Natural killer cell (primary cell): ENCODE data around the gene LMBRD1. TPM values are rescaled to one million over a fixed set of nuclear protein-coding genes. Genes with fewer than 3 reads are reported as not detected.

Source experiments
- ATAC-seq, 3 donors: fragments of 150-1000 bp in 2 of 3; fragments of 200-7000 bp in 1 of 3; cut with Tn5 transposase; 1 replicate in 1 of 3; 2 replicates in 2 of 3; pipeline ENCODE4 v1.10.0; 2021; ENCODE audit warnings: mild to moderate bottlenecking in 2 of 3, moderate library complexity in 2 of 3
- DNase-seq, 2 donors: peaks; one replicate each; pipeline versions ENCODE4 v3.0.0 to v3.0.0-alpha.2; 2013 to 2021; ENCODE audit warnings: mixed read lengths in 1 of 2
- H3K27ac ChIP-seq: one replicate; pipeline ENCODE4 v1.5.1; 2013; ENCODE audit warnings: mild to moderate bottlenecking, low read length
- H3K27me3 ChIP-seq: one replicate; pipeline ENCODE4 v1.6.1; 2013; ENCODE audit warnings: low read length; ENCODE audit not compliant: control insufficient read depth, insufficient read depth
- H3K36me3 ChIP-seq: one replicate; pipeline ENCODE4 v1.6.1; 2013; ENCODE audit warnings: low read length; ENCODE audit not compliant: control insufficient read depth, insufficient read depth
- H3K4me1 ChIP-seq: one replicate; pipeline ENCODE4 v1.6.1; 2013; ENCODE audit warnings: low read length; ENCODE audit not compliant: control insufficient read depth, insufficient read depth
- H3K4me3 ChIP-seq: one replicate; pipeline ENCODE4 v1.5.1; 2013; ENCODE audit warnings: low read length
- H3K9me3 ChIP-seq: one replicate; pipeline ENCODE4 v1.6.1; 2013; ENCODE audit warnings: low read length; ENCODE audit not compliant: control insufficient read depth, insufficient read depth
- H3K27ac Mint-ChIP-seq, 2 donors: one replicate each; pipeline ENCODE4 v1.8.0; 2022; ENCODE audit warnings: mild to moderate bottlenecking in 2 of 2, mixed read lengths in 2 of 2, moderate library complexity in 1 of 2
- H3K27me3 Mint-ChIP-seq, 2 donors: one replicate each; pipeline ENCODE4 v1.8.0; 2022; ENCODE audit warnings: low read depth in 2 of 2, mixed read lengths in 2 of 2
- H3K36me3 Mint-ChIP-seq: one replicate; pipeline ENCODE4 v1.8.0; 2022; ENCODE audit warnings: mixed read lengths
- H3K4me1 Mint-ChIP-seq, 2 donors: one replicate each; pipeline ENCODE4 v1.8.0; 2022; ENCODE audit warnings: mixed read lengths in 2 of 2
- H3K4me3 Mint-ChIP-seq: one replicate; pipeline ENCODE4 v1.8.0; 2022; ENCODE audit warnings: mild to moderate bottlenecking, moderate library complexity, mixed read lengths
- H3K9me3 Mint-ChIP-seq, 2 donors: one replicate each; pipeline ENCODE4 v1.8.0; 2022; ENCODE audit warnings: mixed read lengths in 2 of 2
- WGBS: methylation state at CpG from one replicate; pipeline ENCODE4 v1.1.7; 2013; ENCODE audit warnings: missing lambda C conversion rate; ENCODE audit not compliant: insufficient coverage; 5-methylcytosine and 5-hydroxymethylcytosine counted together
- intact Hi-C: fragments of 100-400 bp; cut with micrococcal nuclease; formaldehyde crosslinking; loops from one replicate; pipeline ENCODE4 v1.14.2; 2022
- total RNA-seq, 4 donors: library from RNA; stranded (reverse); fragments of 120-200 nt in 1 of 4; gene quantifications; one replicate each; pipeline versions ENCODE4 v1.2.3 to v1.2.4, GENCODE V29; 2013 to 2022
- TF ChIP-seq, protein P1 (sequence below): fragments of 200-600 bp; IDR thresholded peaks from one replicate; pipeline ENCODE4 v1.8.0; 2022; ENCODE audit warnings: antibody characterized with exemption

Gene LMBRD1
- total RNA-seq, 3 donors from 2014 or later (not counting 1 experiment from before 2014, with no cell fraction given): 41.0 to 43.1 (median 41.1) TPM

DNA sequence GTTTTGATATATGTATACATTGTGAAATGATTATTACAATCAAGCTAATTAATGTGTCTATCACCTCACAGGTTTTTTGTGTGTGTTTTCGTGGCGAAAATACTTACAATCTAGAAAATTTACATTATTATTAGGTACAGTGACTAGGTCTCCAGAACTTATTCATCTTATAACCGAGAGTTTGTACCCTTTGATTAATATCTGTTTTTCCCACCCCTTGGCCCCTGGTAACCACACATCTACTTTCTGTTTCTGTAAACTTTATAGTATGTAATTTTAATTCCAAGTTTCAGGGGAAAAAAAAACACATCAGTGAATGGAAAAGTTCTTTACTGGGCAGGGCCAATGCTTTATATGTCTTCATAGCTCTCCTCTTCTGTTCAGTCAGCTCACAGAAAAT lies 131.4 kb downstream of the LMBRD1 start:
- no peaks in the 10 kb centered on the region for H3K36me3 ChIP-seq
- H3K9me3 Mint-ChIP-seq: no peaks in the 10 kb centered on the region
- H3K27ac ChIP-seq: no peak overlapping the region
- no peaks in the 10 kb centered on the region for H3K36me3 Mint-ChIP-seq
- no peak overlapping the region for H3K4me3 ChIP-seq
- peaks cover 0 to 1% of the 10 kb centered on the region in 2 donors for H3K27me3 Mint-ChIP-seq
- WGBS: no CpG with 5 or more reads among the region's 3 CpGs
- no peak for ATAC-seq
- H3K4me1 Mint-ChIP-seq: no peaks in the 10 kb centered on the region
- intact Hi-C loops: no loop called here
- no peak overlapping the region for H3K4me3 Mint-ChIP-seq
- no peaks in the 10 kb centered on the region for H3K9me3 ChIP-seq
- no peak for DNase-seq
- H3K27me3 ChIP-seq: peaks cover 2% of the 10 kb centered on the region
- TF ChIP-seq, protein P1, sequence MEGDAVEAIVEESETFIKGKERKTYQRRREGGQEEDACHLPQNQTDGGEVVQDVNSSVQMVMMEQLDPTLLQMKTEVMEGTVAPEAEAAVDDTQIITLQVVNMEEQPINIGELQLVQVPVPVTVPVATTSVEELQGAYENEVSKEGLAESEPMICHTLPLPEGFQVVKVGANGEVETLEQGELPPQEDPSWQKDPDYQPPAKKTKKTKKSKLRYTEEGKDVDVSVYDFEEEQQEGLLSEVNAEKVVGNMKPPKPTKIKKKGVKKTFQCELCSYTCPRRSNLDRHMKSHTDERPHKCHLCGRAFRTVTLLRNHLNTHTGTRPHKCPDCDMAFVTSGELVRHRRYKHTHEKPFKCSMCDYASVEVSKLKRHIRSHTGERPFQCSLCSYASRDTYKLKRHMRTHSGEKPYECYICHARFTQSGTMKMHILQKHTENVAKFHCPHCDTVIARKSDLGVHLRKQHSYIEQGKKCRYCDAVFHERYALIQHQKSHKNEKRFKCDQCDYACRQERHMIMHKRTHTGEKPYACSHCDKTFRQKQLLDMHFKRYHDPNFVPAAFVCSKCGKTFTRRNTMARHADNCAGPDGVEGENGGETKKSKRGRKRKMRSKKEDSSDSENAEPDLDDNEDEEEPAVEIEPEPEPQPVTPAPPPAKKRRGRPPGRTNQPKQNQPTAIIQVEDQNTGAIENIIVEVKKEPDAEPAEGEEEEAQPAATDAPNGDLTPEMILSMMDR: no peak
- no peak overlapping the region for H3K27ac Mint-ChIP-seq
- no peaks in the 10 kb centered on the region for H3K4me1 ChIP-seq

DNA sequence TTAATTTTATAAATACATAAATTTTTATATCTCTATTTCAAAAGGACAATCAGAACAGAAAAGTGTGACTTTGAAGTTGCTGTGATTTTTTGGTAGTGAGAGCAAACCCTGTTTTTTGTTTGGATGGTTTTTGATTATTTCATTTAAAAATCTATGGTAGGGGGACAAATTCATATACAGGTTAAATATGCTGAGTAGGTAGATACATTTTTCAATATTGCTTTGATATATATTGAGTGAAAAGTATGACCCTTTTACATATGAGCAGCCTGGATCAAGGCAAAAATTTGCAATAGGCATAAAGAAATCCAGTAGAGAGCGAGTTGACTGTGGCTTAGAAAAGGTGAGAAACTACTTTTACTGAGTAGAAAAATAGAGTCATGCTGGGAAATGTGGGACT lies 132.3 kb downstream of the LMBRD1 start:
- peaks cover 6 to 8% of the 10 kb centered on the region in 2 donors for H3K27me3 Mint-ChIP-seq
- H3K4me3 Mint-ChIP-seq: no peak overlapping the region
- no peak overlapping the region for H3K27ac ChIP-seq
- no peaks in the 10 kb centered on the region for H3K9me3 ChIP-seq
- no peak overlapping the region for H3K27ac Mint-ChIP-seq
- no peaks in the 10 kb centered on the region for H3K36me3 ChIP-seq
- DNase-seq: no peak
- ATAC-seq: no peak
- H3K4me1 Mint-ChIP-seq: no peaks in the 10 kb centered on the region
- TF ChIP-seq, protein P1: no peak
- WGBS: 76% methylated on average over 1 of the region's 1 CpG
- no peak overlapping the region for H3K4me3 ChIP-seq
- peaks cover 0 to 3% of the 10 kb centered on the region in 2 donors for H3K9me3 Mint-ChIP-seq
- peaks cover 2% of the 10 kb centered on the region for H3K27me3 ChIP-seq
- no peaks in the 10 kb centered on the region for H3K4me1 ChIP-seq
- peaks cover 5% of the 10 kb centered on the region for H3K36me3 Mint-ChIP-seq
- intact Hi-C loops: no loop called here

DNA sequence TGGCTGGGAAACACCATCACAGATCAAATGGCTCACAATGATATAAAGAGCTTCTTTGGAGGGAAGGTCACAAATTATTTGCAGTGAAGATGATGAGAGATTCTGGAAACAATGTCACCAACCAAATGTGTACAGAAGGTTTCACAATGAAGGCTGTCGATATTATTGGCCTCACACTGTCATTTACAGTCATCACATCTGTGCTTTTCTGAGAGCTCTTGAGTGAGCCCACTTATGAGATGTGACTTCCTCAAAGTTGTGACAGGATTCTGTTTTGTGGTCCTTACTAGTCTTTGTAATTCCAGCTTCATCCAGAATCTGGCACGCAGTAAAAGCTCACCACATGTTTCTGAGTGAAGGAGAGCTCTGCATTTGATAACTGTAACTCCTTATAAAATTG lies 133.6 kb downstream of the LMBRD1 start:
- no peak overlapping the region for H3K4me3 Mint-ChIP-seq
- no peak for DNase-seq
- 71% methylated on average over 2 of the region's 2 CpGs for WGBS
- intact Hi-C loops: no loop called here
- H3K9me3 ChIP-seq: peaks cover 3% of the 10 kb centered on the region
- no peaks in the 10 kb centered on the region for H3K4me1 Mint-ChIP-seq
- H3K27ac ChIP-seq: no peak overlapping the region
- H3K4me1 ChIP-seq: no peaks in the 10 kb centered on the region
- peaks cover 10% of the 10 kb centered on the region for H3K36me3 Mint-ChIP-seq
- no peak overlapping the region for H3K4me3 ChIP-seq
- no peaks in the 10 kb centered on the region for H3K36me3 ChIP-seq
- peaks cover 10 to 15% of the 10 kb centered on the region in 2 donors for H3K27me3 Mint-ChIP-seq
- TF ChIP-seq, protein P1: no peak
- H3K27me3 ChIP-seq: peaks cover 2% of the 10 kb centered on the region
- no peak overlapping the region for H3K27ac Mint-ChIP-seq
- ATAC-seq: no peak
- H3K9me3 Mint-ChIP-seq: peaks cover 7 to 13% of the 10 kb centered on the region in 2 donors

DNA sequence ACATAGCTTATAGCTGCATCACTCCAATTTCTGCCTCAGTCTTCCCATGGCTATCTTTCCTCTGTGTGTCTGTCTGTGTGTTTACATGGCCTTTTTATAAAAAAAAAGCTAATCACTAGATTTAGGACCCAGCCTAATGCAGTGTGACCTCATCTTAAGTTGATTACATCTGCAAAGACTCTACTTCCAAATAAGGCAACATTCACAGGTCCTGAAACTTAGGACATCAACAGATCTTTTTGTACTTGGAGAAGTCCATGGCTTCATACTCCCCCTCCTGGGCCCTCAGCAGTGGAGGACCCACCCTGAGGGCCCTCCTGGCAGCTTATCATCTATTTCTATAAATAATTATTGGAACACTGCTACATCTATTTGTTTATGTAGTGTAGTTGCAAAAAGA lies 146.1 kb downstream of the LMBRD1 start:
- Histone ChIP-seq H3K4me1 (no peaks in the 10 kb centered on the region), H3K36me3 (no peaks in the 10 kb centered on the region), H3K27me3 (no peaks in the 10 kb centered on the region), H3K4me3 (no peak overlapping the region), H3K27ac (no peak overlapping the region), H3K9me3 (peaks cover 2% of the 10 kb centered on the region)
- ATAC-seq: no peak
- no peaks in the 10 kb centered on the region for H3K4me1 Mint-ChIP-seq
- TF ChIP-seq, protein P1: no peak
- H3K4me3 Mint-ChIP-seq: no peak overlapping the region
- H3K36me3 Mint-ChIP-seq: no peaks in the 10 kb centered on the region
- no peaks in the 10 kb centered on the region for H3K27me3 Mint-ChIP-seq
- peaks cover 0 to 8% of the 10 kb centered on the region in 2 donors for H3K9me3 Mint-ChIP-seq
- intact Hi-C loops: no loop called here
- no peak overlapping the region for H3K27ac Mint-ChIP-seq
- no peak for DNase-seq
